Stimulated activated naive CD4-positive, alpha-beta T cell (primary cell): ENCODE data around the gene CTSW.

Source experiments
- DNase-seq, 6 experiments: peaks; one replicate each; lab custom pipeline; 2025; lab: John Stamatoyannopoulos, UW

CTSW gene

GRCh38 chr11:65927904-65928397, 48.3 kb downstream of the CTSW start:
- peak; percentile 52 to 81 (median 76) for DNase-seq

- DNase-seq, result no peak
Observed at GRCh38 chr11:65928667-65929066, 49.0 kb downstream of the CTSW start.

- DNase-seq, result no peak
Observed at GRCh38 chr11:65931773-65932557, 52.3 kb downstream of the CTSW start.

- peak in 1 of 6 experiments; percentile 5 for DNase-seq
Observed at GRCh38 chr11:65932558-65932919, 52.9 kb downstream of the CTSW start.
